ENCODE measurements around the gene AFAP1L1. TPM values are rescaled to one million over a fixed set of nuclear protein-coding genes. Genes with fewer than 3 reads are reported as not detected.

AFAP1L1 gene
- total and polyA plus RNA-seq, 4 donors, result 2.1 to 11.6 (median 4.0) TPM

GRCh38 chr5:149325894-149326293 lies 54.2 kb downstream of the AFAP1L1 start:
- TF ChIP-seq NR2F2 (IDR thresholded peaks at IDR 0.05) (no peak), HNF4A (conservative IDR thresholded peaks at IDR 0.05) (no peak), RAD21 (IDR thresholded peaks at IDR 0.05) (no peak)
- TF ChIP-seq, protein P1, sequence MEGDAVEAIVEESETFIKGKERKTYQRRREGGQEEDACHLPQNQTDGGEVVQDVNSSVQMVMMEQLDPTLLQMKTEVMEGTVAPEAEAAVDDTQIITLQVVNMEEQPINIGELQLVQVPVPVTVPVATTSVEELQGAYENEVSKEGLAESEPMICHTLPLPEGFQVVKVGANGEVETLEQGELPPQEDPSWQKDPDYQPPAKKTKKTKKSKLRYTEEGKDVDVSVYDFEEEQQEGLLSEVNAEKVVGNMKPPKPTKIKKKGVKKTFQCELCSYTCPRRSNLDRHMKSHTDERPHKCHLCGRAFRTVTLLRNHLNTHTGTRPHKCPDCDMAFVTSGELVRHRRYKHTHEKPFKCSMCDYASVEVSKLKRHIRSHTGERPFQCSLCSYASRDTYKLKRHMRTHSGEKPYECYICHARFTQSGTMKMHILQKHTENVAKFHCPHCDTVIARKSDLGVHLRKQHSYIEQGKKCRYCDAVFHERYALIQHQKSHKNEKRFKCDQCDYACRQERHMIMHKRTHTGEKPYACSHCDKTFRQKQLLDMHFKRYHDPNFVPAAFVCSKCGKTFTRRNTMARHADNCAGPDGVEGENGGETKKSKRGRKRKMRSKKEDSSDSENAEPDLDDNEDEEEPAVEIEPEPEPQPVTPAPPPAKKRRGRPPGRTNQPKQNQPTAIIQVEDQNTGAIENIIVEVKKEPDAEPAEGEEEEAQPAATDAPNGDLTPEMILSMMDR (IDR thresholded peaks at IDR 0.05; ENCODE audit: low read depth, low read length, missing input control), result no peak
- Histone ChIP-seq H3K36me3 (ENCODE audit: control insufficient read depth in 4 of 4, insufficient read depth in 3 of 4, low read depth in 1 of 4, low read length in 3 of 4) (no peaks in the 10 kb centered on the region), H3K9me3 (ENCODE audit: control insufficient read depth in 4 of 4, low read length in 3 of 4) (no peaks in the 10 kb centered on the region), H3K4me1 (ENCODE audit: control insufficient read depth in 4 of 4, insufficient read depth in 4 of 4, low read length in 3 of 4) (peaks cover 0 to 3% (median 0%) of the 10 kb centered on the region in 4 donors), H3K27ac (ENCODE audit: low read depth in 1 of 2, low read length in 2 of 2) (no peak overlapping the region), H3K27me3 (ENCODE audit: control insufficient read depth in 4 of 4, insufficient read depth in 4 of 4, low read length in 3 of 4) (no peaks in the 10 kb centered on the region), H3K4me3 (ENCODE audit: low read depth in 1 of 3, low read length in 3 of 3) (no peak overlapping the region), H3K9ac (ENCODE audit: low read depth in 1 of 2, low read length in 2 of 2) (no peak overlapping the region)
- WGBS, result 96% methylated on average over 5 of the region's 5 CpGs
- no peak for DNase-seq (ENCODE audit: low spot score)

- Histone ChIP-seq H3K4me3 (ENCODE audit: low read depth in 1 of 3, low read length in 3 of 3) (no peak overlapping the region), H3K27ac (ENCODE audit: low read depth in 1 of 2, low read length in 2 of 2) (no peak overlapping the region), H3K4me1 (ENCODE audit: control insufficient read depth in 4 of 4, insufficient read depth in 4 of 4, low read length in 3 of 4) (no peaks in the 10 kb centered on the region), H3K36me3 (ENCODE audit: control insufficient read depth in 4 of 4, insufficient read depth in 3 of 4, low read depth in 1 of 4, low read length in 3 of 4) (no peaks in the 10 kb centered on the region), H3K9ac (ENCODE audit: low read depth in 1 of 2, low read length in 2 of 2) (no peak overlapping the region), H3K27me3 (ENCODE audit: control insufficient read depth in 4 of 4, insufficient read depth in 4 of 4, low read length in 3 of 4) (no peaks in the 10 kb centered on the region), H3K9me3 (ENCODE audit: control insufficient read depth in 4 of 4, low read length in 3 of 4) (no peaks in the 10 kb centered on the region)
- no peak for DNase-seq (ENCODE audit: low spot score)
- 85% methylated on average over 3 of the region's 3 CpGs for WGBS
- TF ChIP-seq FOXA2 (IDR thresholded peaks at IDR 0.05) (no peak), TAF1 (conservative IDR thresholded peaks at IDR 0.05) (no peak), ATF3 (IDR thresholded peaks at IDR 0.05) (no peak), RAD21 (IDR thresholded peaks at IDR 0.05) (no peak), RXRA (IDR thresholded peaks at IDR 0.05) (no peak), HNF4G (IDR thresholded peaks at IDR 0.05) (no peak), GABPA (IDR thresholded peaks at IDR 0.05 in 1 of 2, conservative IDR thresholded peaks at IDR 0.05 in 1 of 2) (no peak), FOXA1 (IDR thresholded peaks at IDR 0.05) (no peak), NR2F2 (IDR thresholded peaks at IDR 0.05) (no peak), SP1 (IDR thresholded peaks at IDR 0.05) (no peak)
- TF ChIP-seq, protein P2, sequence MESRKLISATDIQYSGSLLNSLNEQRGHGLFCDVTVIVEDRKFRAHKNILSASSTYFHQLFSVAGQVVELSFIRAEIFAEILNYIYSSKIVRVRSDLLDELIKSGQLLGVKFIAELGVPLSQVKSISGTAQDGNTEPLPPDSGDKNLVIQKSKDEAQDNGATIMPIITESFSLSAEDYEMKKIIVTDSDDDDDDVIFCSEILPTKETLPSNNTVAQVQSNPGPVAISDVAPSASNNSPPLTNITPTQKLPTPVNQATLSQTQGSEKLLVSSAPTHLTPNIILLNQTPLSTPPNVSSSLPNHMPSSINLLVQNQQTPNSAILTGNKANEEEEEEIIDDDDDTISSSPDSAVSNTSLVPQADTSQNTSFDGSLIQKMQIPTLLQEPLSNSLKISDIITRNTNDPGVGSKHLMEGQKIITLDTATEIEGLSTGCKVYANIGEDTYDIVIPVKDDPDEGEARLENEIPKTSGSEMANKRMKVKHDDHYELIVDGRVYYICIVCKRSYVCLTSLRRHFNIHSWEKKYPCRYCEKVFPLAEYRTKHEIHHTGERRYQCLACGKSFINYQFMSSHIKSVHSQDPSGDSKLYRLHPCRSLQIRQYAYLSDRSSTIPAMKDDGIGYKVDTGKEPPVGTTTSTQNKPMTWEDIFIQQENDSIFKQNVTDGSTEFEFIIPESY (IDR thresholded peaks at IDR 0.05), result no peak
- TF ChIP-seq, protein P3, sequence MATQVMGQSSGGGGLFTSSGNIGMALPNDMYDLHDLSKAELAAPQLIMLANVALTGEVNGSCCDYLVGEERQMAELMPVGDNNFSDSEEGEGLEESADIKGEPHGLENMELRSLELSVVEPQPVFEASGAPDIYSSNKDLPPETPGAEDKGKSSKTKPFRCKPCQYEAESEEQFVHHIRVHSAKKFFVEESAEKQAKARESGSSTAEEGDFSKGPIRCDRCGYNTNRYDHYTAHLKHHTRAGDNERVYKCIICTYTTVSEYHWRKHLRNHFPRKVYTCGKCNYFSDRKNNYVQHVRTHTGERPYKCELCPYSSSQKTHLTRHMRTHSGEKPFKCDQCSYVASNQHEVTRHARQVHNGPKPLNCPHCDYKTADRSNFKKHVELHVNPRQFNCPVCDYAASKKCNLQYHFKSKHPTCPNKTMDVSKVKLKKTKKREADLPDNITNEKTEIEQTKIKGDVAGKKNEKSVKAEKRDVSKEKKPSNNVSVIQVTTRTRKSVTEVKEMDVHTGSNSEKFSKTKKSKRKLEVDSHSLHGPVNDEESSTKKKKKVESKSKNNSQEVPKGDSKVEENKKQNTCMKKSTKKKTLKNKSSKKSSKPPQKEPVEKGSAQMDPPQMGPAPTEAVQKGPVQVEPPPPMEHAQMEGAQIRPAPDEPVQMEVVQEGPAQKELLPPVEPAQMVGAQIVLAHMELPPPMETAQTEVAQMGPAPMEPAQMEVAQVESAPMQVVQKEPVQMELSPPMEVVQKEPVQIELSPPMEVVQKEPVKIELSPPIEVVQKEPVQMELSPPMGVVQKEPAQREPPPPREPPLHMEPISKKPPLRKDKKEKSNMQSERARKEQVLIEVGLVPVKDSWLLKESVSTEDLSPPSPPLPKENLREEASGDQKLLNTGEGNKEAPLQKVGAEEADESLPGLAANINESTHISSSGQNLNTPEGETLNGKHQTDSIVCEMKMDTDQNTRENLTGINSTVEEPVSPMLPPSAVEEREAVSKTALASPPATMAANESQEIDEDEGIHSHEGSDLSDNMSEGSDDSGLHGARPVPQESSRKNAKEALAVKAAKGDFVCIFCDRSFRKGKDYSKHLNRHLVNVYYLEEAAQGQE (IDR thresholded peaks at IDR 0.05), result no peak
- TF ChIP-seq, protein P1 (IDR thresholded peaks at IDR 0.05; ENCODE audit: low read depth, low read length, missing input control), result no peak
Observed at GRCh38 chr5:149326611-149327010, 55.0 kb downstream of the AFAP1L1 start.

All from liver (tissue), 9 donors.